HG03342 (cell line): ENCODE measurements around the gene NPFFR1.

Experiments used
- ATAC-seq: cut with Tn5 transposase; IDR thresholded peaks from one replicate; pipeline ENCODE4 v1.9.1; 2021; ENCODE audit warnings: mild to moderate bottlenecking, moderate library complexity; ENCODE audit not compliant: unreplicated experiment

Gene NPFFR1

GRCh38 chr10:70289739-70290138 lies 5.9 kb upstream of the NPFFR1 start:
- no peak for ATAC-seq

GRCh38 chr10:70286616-70287015 lies 2.8 kb upstream of the NPFFR1 start:
- no peak for ATAC-seq

- no peak for ATAC-seq
Measured at GRCh38 chr10:70285476-70285831, 1.6 kb upstream of the NPFFR1 start.

GRCh38 chr10:70284542-70285475 lies 1.0 kb upstream of the NPFFR1 start:
- no peak for ATAC-seq

GRCh38 chr10:70283071-70283444 lies 746 bp downstream of the NPFFR1 start:
- no peak for ATAC-seq

GRCh38 chr10:70281609-70282008 lies 2.2 kb downstream of the NPFFR1 start:
- ATAC-seq: no peak

GRCh38 chr10:70280099-70280498 lies 3.7 kb downstream of the NPFFR1 start:
- no peak for ATAC-seq

GRCh38 chr10:70277396-70278030 lies 6.3 kb downstream of the NPFFR1 start:
- no peak for ATAC-seq

GRCh38 chr10:70274643-70275042 lies 9.2 kb downstream of the NPFFR1 start:
- no peak for ATAC-seq

GRCh38 chr10:70272925-70273316 lies 10.9 kb downstream of the NPFFR1 start:
- ATAC-seq: peak; percentile 77

- peak; percentile 20 for ATAC-seq
Measured at GRCh38 chr10:70271996-70272924, 11.5 kb downstream of the NPFFR1 start.

GRCh38 chr10:70270952-70271351 lies 12.9 kb downstream of the NPFFR1 start:
- ATAC-seq: no peak

- no peak for ATAC-seq
Measured at GRCh38 chr10:70269741-70270140, 14.1 kb downstream of the NPFFR1 start.

- ATAC-seq: no peak
Measured at GRCh38 chr10:70268376-70268775, 15.4 kb downstream of the NPFFR1 start.

GRCh38 chr10:70267161-70267933 lies 16.5 kb downstream of the NPFFR1 start:
- no peak for ATAC-seq

- no peak for ATAC-seq
Measured at GRCh38 chr10:70266701-70267100, 17.1 kb downstream of the NPFFR1 start.

- ATAC-seq: no peak
Measured at GRCh38 chr10:70266056-70266455, 17.7 kb downstream of the NPFFR1 start.

GRCh38 chr10:70265032-70265689 lies 18.6 kb downstream of the NPFFR1 start:
- no peak for ATAC-seq

GRCh38 chr10:70260734-70261133 lies 23.1 kb downstream of the NPFFR1 start:
- ATAC-seq: no peak

GRCh38 chr10:70260259-70260658 lies 23.5 kb downstream of the NPFFR1 start:
- no peak for ATAC-seq
